Breast epithelium (tissue), 3 donors: ENCODE results near the gene VAMP2.

Experiments used
- POLR2AphosphoS5 ChIP-seq, 3 donors: sonication (generic); formaldehyde crosslinking; IDR thresholded peaks; one replicate each; pipeline ENCODE4 v1.6.1; 2017; ENCODE audit warnings: antibody characterized with exemption in 3 of 3
- TF ChIP-seq, protein P1 (sequence below), 3 donors: fragments of 450-650 bp; IDR thresholded peaks; one replicate each; pipeline ENCODE4 v1.5.1; 2016 to 2017; ENCODE audit warnings: antibody characterized with exemption in 3 of 3, mild to moderate bottlenecking in 3 of 3, moderate library complexity in 3 of 3

DNA sequence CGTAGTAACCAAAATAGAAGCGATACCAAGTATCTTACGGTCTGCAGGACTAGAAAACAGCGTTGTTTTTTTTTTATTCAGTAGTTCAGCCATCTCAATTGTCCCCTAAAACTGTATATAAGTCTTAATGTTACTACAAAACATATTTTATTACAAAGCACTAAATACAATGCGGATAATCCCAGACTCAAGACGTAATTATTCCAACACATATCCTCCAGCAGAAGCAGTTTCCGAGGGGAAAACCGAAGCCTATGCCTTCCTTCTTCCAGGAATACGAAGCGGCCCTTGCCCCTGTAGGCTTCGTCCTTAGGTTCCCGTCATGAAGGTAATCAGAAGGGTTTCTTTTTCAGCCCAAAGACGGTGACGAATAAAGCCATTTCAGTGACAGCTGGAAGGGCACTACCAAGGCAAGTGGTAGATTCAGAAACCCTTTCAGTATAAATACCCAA, 11.1 kb upstream of the VAMP2 start:
- TF ChIP-seq POLR2AphosphoS5 (IDR thresholded peaks at IDR 0.05), result no peak
- TF ChIP-seq, protein P1, sequence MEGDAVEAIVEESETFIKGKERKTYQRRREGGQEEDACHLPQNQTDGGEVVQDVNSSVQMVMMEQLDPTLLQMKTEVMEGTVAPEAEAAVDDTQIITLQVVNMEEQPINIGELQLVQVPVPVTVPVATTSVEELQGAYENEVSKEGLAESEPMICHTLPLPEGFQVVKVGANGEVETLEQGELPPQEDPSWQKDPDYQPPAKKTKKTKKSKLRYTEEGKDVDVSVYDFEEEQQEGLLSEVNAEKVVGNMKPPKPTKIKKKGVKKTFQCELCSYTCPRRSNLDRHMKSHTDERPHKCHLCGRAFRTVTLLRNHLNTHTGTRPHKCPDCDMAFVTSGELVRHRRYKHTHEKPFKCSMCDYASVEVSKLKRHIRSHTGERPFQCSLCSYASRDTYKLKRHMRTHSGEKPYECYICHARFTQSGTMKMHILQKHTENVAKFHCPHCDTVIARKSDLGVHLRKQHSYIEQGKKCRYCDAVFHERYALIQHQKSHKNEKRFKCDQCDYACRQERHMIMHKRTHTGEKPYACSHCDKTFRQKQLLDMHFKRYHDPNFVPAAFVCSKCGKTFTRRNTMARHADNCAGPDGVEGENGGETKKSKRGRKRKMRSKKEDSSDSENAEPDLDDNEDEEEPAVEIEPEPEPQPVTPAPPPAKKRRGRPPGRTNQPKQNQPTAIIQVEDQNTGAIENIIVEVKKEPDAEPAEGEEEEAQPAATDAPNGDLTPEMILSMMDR (IDR thresholded peaks at IDR 0.05), result no peak
